GM06990 (cell line): ENCODE measurements around the gene PLCB2.

Source experiments
- DNase-seq: peaks from one replicate; pipeline ENCODE4 v3.0.0-alpha.2; 2011; ENCODE audit not compliant: insufficient read length; ENCODE audit errors: extremely low read depth
- H3K27me3 ChIP-seq: replicated peaks from 2 replicates; pipeline ENCODE4 v1.6.0; 2011; ENCODE audit warnings: low read length; ENCODE audit not compliant: control insufficient read depth, insufficient read depth
- H3K36me3 ChIP-seq: 2 replicates; pipeline ENCODE4 v1.5.1; 2011; ENCODE audit warnings: low read length; ENCODE audit not compliant: control insufficient read depth, insufficient read depth
- H3K4me3 ChIP-seq: replicated peaks from 2 replicates; pipeline ENCODE4 v1.5.1; 2011; ENCODE audit warnings: low read depth, mild to moderate bottlenecking, control low read depth, low read length
- CTCF ChIP-seq: IDR thresholded peaks from 2 replicates; pipeline ENCODE4 v1.5.1; 2011; ENCODE audit warnings: low read length, control low read depth, mild to moderate bottlenecking, inconsistent platforms; ENCODE audit not compliant: insufficient read depth, poor library complexity, severe bottlenecking

Gene PLCB2

GRCh38 chr15:40250304-40250656, 57.5 kb downstream of the PLCB2 start:
- H3K4me3 ChIP-seq: no peak overlapping the region
- H3K36me3 ChIP-seq: no peaks in the 10 kb centered on the region
- no peak for DNase-seq
- no peaks in the 10 kb centered on the region for H3K27me3 ChIP-seq
- TF ChIP-seq CTCF: no peak

GRCh38 chr15:40249477-40250303, 58.0 kb downstream of the PLCB2 start:
- no peak for DNase-seq

GRCh38 chr15:40248006-40248783, 59.5 kb downstream of the PLCB2 start:
- no peak for TF ChIP-seq CTCF
- Histone ChIP-seq H3K36me3 (no peaks in the 10 kb centered on the region), H3K27me3 (no peaks in the 10 kb centered on the region), H3K4me3 (no peak overlapping the region)
- DNase-seq: no peak

More at GRCh38 chr15:40249477-40250303, 58.0 kb downstream of the PLCB2 start:
- H3K27me3 ChIP-seq: no peaks in the 10 kb centered on the region
- no peak overlapping the region for H3K4me3 ChIP-seq
- H3K36me3 ChIP-seq: no peaks in the 10 kb centered on the region
- TF ChIP-seq CTCF: no peak

GRCh38 chr15:40247406-40247971, 60.2 kb downstream of the PLCB2 start:
- no peak for TF ChIP-seq CTCF
- no peaks in the 10 kb centered on the region for H3K36me3 ChIP-seq
- no peak for DNase-seq
- no peaks in the 10 kb centered on the region for H3K27me3 ChIP-seq
- H3K4me3 ChIP-seq: no peak overlapping the region

GRCh38 chr15:40246496-40247280, 61.0 kb downstream of the PLCB2 start:
- Histone ChIP-seq H3K36me3 (no peaks in the 10 kb centered on the region), H3K4me3 (no peak overlapping the region)
- TF ChIP-seq CTCF: no peak

More at GRCh38 chr15:40246496-40247280, 61.0 kb downstream of the PLCB2 start:
- no peak for DNase-seq
- H3K27me3 ChIP-seq: no peaks in the 10 kb centered on the region
